Mucosa of descending colon (tissue), 3 donors: Measurements from ENCODE around the gene TMEM35B. TPM values are rescaled to one million over a fixed set of nuclear protein-coding genes. Genes with fewer than 3 reads are reported as not detected.
"Not testable (repeated sequence)": the region's sequence is repeated elsewhere in the genome, so short reads cannot be mapped to it uniquely, and the experiment has no call there.

Experiments used
- ATAC-seq: fragments of 200-7000 bp; cut with Tn5 transposase; one replicate; pipeline ENCODE4 v1.9.1; 2020; ENCODE audit warnings: mild to moderate bottlenecking, moderate library complexity
- DNase-seq, 3 donors: peaks; one replicate each; pipeline ENCODE4 v3.0.0-alpha.2; 2020
- H3K36me3 ChIP-seq: fragments of 200-600 bp; one replicate; pipeline ENCODE4 v1.8.0; 2021; ENCODE audit warnings: low read depth, mild to moderate bottlenecking
- H3K4me1 ChIP-seq: fragments of 200-600 bp; one replicate; pipeline ENCODE4 v1.8.0; 2021; ENCODE audit warnings: low read depth, mild to moderate bottlenecking
- H3K4me3 ChIP-seq: fragments of 200-600 bp; one replicate; pipeline ENCODE4 v1.8.0; 2021; ENCODE audit warnings: mild to moderate bottlenecking
- H3K9me3 ChIP-seq: fragments of 200-600 bp; one replicate; pipeline ENCODE4 v1.8.0; 2021; ENCODE audit warnings: mild to moderate bottlenecking
- intact Hi-C, 2 donors: fragments of 100-400 bp; cut with DNase I in 1 of 2; cut with micrococcal nuclease in 1 of 2; formaldehyde crosslinking; loops; one replicate each; pipeline versions ENCODE4 v1.11.0 to v1.11.1; 2022; cut with DNase I, micrococcal nuclease
- total RNA-seq, 3 donors: library from RNA; stranded (reverse); fragmentation: NEBNext Ultra II Directional in 2 of 3; extraction: Animal tissue kit (Norgen Biotek cat#: 25700) in 2 of 3; gene quantifications; one replicate each; pipeline versions ENCODE4 v1.2.1 to v1.2.4, GENCODE V29; 2021 to 2023
- TF ChIP-seq, protein P1 (sequence below): fragments of 200-600 bp; IDR thresholded peaks from one replicate; pipeline ENCODE4 v1.8.0; 2022; ENCODE audit warnings: antibody characterized with exemption, mild to moderate bottlenecking
- donor health status: DM: no; HTN: no; CAD: no; lungs with moderate emphysema.
- donor health status: DM: no; HTN: no; CAD: no.
- donor health status: DM: no; HTN: yes; CAD: no.

TMEM35B gene
- total RNA-seq, 3 donors from 2014 or later, result 17.9 to 18.4 (median 18.0) TPM

DNA sequence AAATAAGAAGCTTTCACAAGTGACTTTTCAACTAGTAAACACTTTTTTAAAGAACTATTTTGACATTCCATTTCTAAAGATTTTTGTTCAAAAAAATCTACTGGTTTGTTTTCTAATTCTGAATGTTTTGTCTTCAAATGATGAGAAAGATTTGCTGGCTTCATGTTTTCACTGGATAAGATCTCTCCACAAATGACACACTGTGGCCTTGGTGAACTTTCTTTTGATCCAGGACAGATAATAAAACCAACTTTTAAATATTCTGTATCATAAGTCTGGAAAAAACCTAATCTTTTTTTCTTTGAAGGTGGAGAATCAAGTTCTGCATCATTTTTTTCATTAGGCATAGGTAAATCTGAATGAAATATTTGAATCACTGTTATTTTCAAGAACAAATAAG is 3.4 kb upstream of the TMEM35B start:
- intact Hi-C loops, result no loop called here
- Histone ChIP-seq H3K9me3 (no peaks in the 10 kb centered on the region), H3K4me1 (peaks cover 18% of the 10 kb centered on the region), H3K4me3 (no peak overlapping the region), H3K36me3 (no peaks in the 10 kb centered on the region)
- TF ChIP-seq, protein P1, sequence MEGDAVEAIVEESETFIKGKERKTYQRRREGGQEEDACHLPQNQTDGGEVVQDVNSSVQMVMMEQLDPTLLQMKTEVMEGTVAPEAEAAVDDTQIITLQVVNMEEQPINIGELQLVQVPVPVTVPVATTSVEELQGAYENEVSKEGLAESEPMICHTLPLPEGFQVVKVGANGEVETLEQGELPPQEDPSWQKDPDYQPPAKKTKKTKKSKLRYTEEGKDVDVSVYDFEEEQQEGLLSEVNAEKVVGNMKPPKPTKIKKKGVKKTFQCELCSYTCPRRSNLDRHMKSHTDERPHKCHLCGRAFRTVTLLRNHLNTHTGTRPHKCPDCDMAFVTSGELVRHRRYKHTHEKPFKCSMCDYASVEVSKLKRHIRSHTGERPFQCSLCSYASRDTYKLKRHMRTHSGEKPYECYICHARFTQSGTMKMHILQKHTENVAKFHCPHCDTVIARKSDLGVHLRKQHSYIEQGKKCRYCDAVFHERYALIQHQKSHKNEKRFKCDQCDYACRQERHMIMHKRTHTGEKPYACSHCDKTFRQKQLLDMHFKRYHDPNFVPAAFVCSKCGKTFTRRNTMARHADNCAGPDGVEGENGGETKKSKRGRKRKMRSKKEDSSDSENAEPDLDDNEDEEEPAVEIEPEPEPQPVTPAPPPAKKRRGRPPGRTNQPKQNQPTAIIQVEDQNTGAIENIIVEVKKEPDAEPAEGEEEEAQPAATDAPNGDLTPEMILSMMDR, result no peak
- no peak for DNase-seq
- no peak for ATAC-seq

DNA sequence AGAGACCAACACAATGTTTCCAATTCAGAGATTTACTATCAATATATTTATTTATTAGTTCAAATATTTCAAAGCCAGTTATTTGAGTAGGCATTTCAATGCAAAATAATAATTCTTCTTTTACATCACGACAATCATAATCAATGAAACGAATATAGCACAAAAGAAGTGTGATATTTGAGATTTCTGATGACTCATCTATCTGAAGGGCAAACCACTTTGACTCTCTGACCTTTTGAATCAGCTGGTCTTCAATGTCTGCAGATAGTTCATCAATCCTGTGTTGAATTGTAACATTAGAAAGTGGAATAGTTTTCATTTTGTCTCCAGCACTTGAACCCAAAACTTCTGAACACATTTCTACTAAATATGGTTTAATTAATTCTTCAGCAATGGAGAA is 3.0 kb upstream of the TMEM35B start:
- no peak for ATAC-seq
- Histone ChIP-seq H3K4me3 (no peak overlapping the region), H3K9me3 (no peaks in the 10 kb centered on the region), H3K4me1 (peaks cover 19% of the 10 kb centered on the region), H3K36me3 (no peaks in the 10 kb centered on the region)
- TF ChIP-seq, protein P1, result no peak
- intact Hi-C loops, result no loop called here
- DNase-seq, result no peak

DNA sequence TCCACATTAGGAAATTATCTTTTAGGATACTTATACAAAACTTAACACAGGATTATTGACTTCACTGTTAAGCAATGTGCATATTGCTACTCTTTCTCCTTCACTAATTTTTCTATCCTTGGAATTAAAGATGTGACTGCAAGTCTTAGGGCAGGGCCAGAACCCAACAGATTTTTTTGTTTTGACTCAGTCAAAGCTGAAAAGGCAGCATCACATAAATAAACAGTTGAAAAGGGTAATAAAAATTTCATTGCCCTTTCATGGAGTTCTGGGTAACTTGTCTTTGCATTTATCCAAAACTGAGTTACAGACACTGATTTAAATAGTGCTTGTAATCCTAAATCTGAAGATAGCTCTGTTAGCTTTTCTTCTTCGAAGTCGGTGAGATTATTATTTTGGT is 1.9 kb upstream of the TMEM35B start:
- Histone ChIP-seq H3K4me3 (no peak overlapping the region), H3K9me3 (no peaks in the 10 kb centered on the region), H3K36me3 (no peaks in the 10 kb centered on the region), H3K4me1 (peaks cover 19% of the 10 kb centered on the region)
- ATAC-seq (no peak), DNase-seq (no peak)
- TF ChIP-seq, protein P1, result no peak
- intact Hi-C loops, result no loop called here

DNA sequence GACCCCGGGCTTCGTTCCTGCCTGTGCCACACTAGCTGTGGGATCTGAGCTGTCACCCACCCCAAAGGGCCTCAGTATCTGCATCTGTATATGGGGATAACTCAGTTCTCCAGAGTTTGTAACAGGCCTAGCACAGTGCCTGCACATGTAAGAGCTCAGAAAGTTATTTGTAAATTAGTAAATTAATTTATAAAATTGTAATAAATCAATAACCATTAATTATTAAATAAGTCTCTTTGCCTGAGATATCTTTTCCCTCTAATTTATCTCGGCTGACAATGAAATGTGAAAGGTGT is 410 bp upstream of the TMEM35B start:
- peaks cover 19% of the 10 kb centered on the region for H3K4me1 ChIP-seq
- ATAC-seq, result peak; percentile 34
- H3K36me3 ChIP-seq, DNase-seq, H3K9me3 ChIP-seq, intact Hi-C loops: not testable (repeated sequence)
- H3K4me3 ChIP-seq, result peak overlapping the region; percentile 88

DNA sequence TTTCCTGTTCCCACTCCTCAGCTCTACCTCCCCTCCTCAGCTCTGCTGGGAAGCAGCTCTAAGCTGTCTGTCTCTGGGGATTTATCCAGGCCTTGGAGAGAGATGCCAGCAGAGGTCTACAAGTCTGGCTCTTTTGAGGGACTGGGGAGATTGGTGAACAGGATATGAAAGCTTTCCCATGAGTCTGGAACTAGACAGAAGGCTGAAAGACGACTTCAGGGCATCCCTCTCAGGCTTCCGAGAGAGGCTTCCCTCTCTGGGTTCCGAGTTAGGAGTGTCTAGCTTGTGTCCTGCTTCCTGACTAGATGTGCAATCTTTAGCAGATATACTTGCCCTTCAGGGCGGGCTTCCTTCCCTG is 733 bp downstream of the TMEM35B start:
- intact Hi-C loops, result no loop called here

DNA sequence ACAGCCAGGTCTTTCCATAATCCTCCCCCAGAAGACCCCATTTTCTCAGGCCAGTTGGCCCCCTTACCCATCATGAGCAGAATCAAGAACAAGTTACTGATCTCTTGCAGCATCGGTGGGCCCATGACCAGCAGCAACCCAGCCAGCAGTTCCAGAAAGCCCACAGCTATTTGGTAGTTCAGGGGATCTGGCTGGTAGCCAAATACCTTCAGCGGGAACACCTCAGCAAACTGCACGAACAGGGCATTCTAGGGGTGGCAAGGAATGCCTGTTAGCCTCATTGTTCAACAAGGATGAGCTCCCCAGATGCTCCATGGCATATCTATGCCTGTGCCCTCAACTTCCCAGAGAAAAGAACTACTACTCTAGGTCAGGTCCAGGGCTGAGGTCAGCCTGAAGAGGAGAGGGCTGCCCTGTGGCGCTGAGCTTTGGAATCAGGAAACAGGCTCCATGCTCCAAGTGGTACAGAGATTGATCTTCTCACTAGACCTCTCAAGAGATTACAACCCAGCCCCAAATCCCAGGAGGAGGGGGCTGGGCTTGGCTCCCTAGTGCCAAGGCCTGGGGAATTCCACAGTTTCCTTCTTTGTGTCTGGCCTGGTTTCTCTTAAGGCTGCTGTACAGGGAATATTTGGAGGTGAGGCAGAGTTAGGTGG is 1.3 kb downstream of the TMEM35B start:
- Histone ChIP-seq H3K4me3 (no peak overlapping the region), H3K9me3 (no peaks in the 10 kb centered on the region), H3K36me3 (no peaks in the 10 kb centered on the region), H3K4me1 (peaks cover 19% of the 10 kb centered on the region)
- intact Hi-C loops, result no loop called here
- ATAC-seq, result no peak
- TF ChIP-seq, protein P1, result no peak
- DNase-seq, result peak in 1 of 3 donors; percentile 5

More for the DNA sequence above, 733 bp downstream of the TMEM35B start:
- ATAC-seq (peak; percentile 62), DNase-seq (no peak)
- Histone ChIP-seq H3K9me3 (no peaks in the 10 kb centered on the region), H3K4me1 (peaks cover 19% of the 10 kb centered on the region), H3K4me3 (peak overlapping the region; percentile 88), H3K36me3 (no peaks in the 10 kb centered on the region)
- TF ChIP-seq, protein P1, result no peak
